Panc1 (cell line): ENCODE data around the gene SLC9A3. TPM values are rescaled to one million over a fixed set of nuclear protein-coding genes. Genes with fewer than 3 reads are reported as not detected.

ENCODE experiments used
- ATAC-seq: fragments of 200-7000 bp; cut with Tn5 transposase; 2 replicates; pipeline ENCODE4 v1.9.1; 2020; ENCODE audit warnings: mild to moderate bottlenecking, moderate library complexity
- BruUV-seq: library from RNA; stranded (reverse); fragments of 400-500 nt; replicated peaks from 2 replicates; lab custom pipeline; 2021; lab: Mats Ljungman, UMichigan
- CTCF ChIA-PET: fragments of 300-600 bp; sonication (Branson Sonifier 250); formaldehyde crosslinking; loops from one replicate; lab custom pipeline; 2022; ENCODE audit warnings: antibody characterized with exemption; lab: Charles Lee
- POLR2A ChIA-PET: fragments of 300-600 bp; sonication (Branson Sonifier 250); formaldehyde crosslinking; loops from one replicate; lab custom pipeline; 2022; ENCODE audit warnings: antibody characterized with exemption; lab: Charles Lee
- DNase-seq: peaks from one replicate; pipeline ENCODE4 v3.0.0-alpha.2; 2010; ENCODE audit warnings: low read depth, low spot score
- H3K27ac ChIP-seq: 2 replicates; pipeline ENCODE4 v1.5.1; 2011; ENCODE audit warnings: mild to moderate bottlenecking, low read length, inconsistent platforms
- H3K27me3 ChIP-seq: fragments of 200-500 bp; sonication (Bioruptor generic); 2 replicates; pipeline ENCODE4 v1.6.0; 2014; ENCODE audit warnings: low read length, inconsistent platforms; ENCODE audit not compliant: control insufficient read depth, insufficient read depth
- H3K36me3 ChIP-seq: fragments of 200-500 bp; sonication (Bioruptor generic); 2 replicates; pipeline ENCODE4 v1.5.1; 2014; ENCODE audit warnings: inconsistent platforms, mild to moderate bottlenecking, low read length, moderate library complexity; ENCODE audit not compliant: control insufficient read depth, insufficient read depth
- H3K4me1 ChIP-seq: 2 replicates; pipeline ENCODE4 v1.5.1; 2011; ENCODE audit warnings: inconsistent platforms, mild to moderate bottlenecking, low read length, moderate library complexity; ENCODE audit not compliant: control insufficient read depth, insufficient read depth
- H3K4me3 ChIP-seq, 2 experiments: 2 replicates each; pipeline ENCODE4 v1.5.1; 2011 to 2012; ENCODE audit warnings: low read depth in 2 of 2, low read length in 2 of 2, mild to moderate bottlenecking in 2 of 2, inconsistent platforms in 1 of 2, moderate library complexity in 1 of 2
- H3K9me3 ChIP-seq: fragments of 200-500 bp; sonication (Bioruptor generic); 2 replicates; pipeline ENCODE4 v1.5.1; 2014; ENCODE audit warnings: low read depth, mild to moderate bottlenecking, inconsistent platforms, low read length, moderate library complexity; ENCODE audit not compliant: control insufficient read depth, insufficient read depth
- POLR2AphosphoS5 ChIP-seq: IDR thresholded peaks from 2 replicates; pipeline ENCODE4 v1.6.1; 2012; ENCODE audit warnings: mild to moderate bottlenecking, low read depth, low read length, moderate library complexity
- SIN3A ChIP-seq: IDR thresholded peaks from 2 replicates; pipeline ENCODE4 v1.6.1; 2012; ENCODE audit warnings: low read depth, mild to moderate bottlenecking, low read length, moderate library complexity, borderline replicate concordance; ENCODE audit not compliant: insufficient read depth
- TCF7L2 ChIP-seq: IDR thresholded peaks from 2 replicates; pipeline ENCODE4 v1.6.1; 2011; ENCODE audit warnings: mild to moderate bottlenecking, low read depth, low read length, inconsistent platforms
- in situ Hi-C: cut with HindIII; loops from 2 replicates; pipeline ENCODE4 v1.10.0; 2016; ENCODE audit warnings: low sequenced_read_pairs, low pct_unique_long_range_greater_than_20kb
- intact Hi-C: fragments of 100-400 bp; cut with micrococcal nuclease; formaldehyde crosslinking; loops from one replicate; pipeline ENCODE4 v1.10.0; 2022; ENCODE audit not compliant: unreplicated experiment
- total RNA-seq: library from RNA; stranded (reverse); gene quantifications from one replicate; pipeline ENCODE4 v1.2.1, GENCODE V29; 2021; ENCODE audit not compliant: unreplicated experiment
- TF ChIP-seq, protein P1 (sequence below): fragments of 450-650 bp; IDR thresholded peaks from 2 replicates; pipeline ENCODE4 v1.5.1; 2017; ENCODE audit warnings: mild to moderate bottlenecking
- TF ChIP-seq, protein P2 (sequence below), 2 experiments: IDR thresholded peaks; 2 replicates each; pipeline ENCODE4 v1.6.1; 2011 to 2012; ENCODE audit warnings: low read depth in 2 of 2, control low read depth in 1 of 2, low read length in 1 of 2, mild to moderate bottlenecking in 1 of 2, moderate library complexity in 1 of 2; ENCODE audit not compliant: insufficient read depth in 1 of 2

Gene SLC9A3
- total RNA-seq, 1 experiment from 2014 or later: 2.0 TPM

DNA sequence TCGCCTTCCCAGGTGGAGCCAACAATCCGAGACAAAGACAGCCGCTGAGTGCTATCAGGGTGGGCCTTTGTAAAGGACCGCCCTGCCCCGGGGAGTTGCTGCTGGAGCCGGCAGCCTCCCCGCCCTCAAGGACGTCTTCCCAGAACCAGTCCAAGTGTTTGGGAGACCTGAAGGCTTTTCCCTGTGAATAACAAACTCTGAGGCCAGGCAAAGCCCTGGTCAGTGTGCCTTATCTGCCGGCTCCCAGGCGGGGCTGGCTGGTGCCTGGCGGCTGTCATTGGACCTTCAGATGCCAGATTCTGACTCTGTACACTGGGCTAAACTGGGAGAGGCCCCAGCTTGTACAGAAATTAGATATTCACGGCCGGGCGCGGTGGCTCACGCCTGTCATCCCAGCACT lies 2.1 kb downstream of the SLC9A3 start:
- Histone ChIP-seq H3K36me3 (no peaks in the 10 kb centered on the region), H3K9me3 (no peaks in the 10 kb centered on the region), H3K27me3 (peaks cover 5% of the 10 kb centered on the region), H3K27ac (no peak overlapping the region), H3K4me3 (no peak overlapping the region), H3K4me1 (0 out of 2 replicates have a peak, but pooled peaks cover 2% of the 10 kb centered on the region)
- ATAC-seq (no peak), DNase-seq (no peak)
- POLR2A ChIA-PET: no interaction called here
- BruUV-seq: no TSS peak
- TF ChIP-seq SIN3A: no peak
- no peak for TF ChIP-seq POLR2AphosphoS5
- TF ChIP-seq TCF7L2: no peak
- TF ChIP-seq, protein P1, sequence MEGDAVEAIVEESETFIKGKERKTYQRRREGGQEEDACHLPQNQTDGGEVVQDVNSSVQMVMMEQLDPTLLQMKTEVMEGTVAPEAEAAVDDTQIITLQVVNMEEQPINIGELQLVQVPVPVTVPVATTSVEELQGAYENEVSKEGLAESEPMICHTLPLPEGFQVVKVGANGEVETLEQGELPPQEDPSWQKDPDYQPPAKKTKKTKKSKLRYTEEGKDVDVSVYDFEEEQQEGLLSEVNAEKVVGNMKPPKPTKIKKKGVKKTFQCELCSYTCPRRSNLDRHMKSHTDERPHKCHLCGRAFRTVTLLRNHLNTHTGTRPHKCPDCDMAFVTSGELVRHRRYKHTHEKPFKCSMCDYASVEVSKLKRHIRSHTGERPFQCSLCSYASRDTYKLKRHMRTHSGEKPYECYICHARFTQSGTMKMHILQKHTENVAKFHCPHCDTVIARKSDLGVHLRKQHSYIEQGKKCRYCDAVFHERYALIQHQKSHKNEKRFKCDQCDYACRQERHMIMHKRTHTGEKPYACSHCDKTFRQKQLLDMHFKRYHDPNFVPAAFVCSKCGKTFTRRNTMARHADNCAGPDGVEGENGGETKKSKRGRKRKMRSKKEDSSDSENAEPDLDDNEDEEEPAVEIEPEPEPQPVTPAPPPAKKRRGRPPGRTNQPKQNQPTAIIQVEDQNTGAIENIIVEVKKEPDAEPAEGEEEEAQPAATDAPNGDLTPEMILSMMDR: no peak
- TF ChIP-seq, protein P2, sequence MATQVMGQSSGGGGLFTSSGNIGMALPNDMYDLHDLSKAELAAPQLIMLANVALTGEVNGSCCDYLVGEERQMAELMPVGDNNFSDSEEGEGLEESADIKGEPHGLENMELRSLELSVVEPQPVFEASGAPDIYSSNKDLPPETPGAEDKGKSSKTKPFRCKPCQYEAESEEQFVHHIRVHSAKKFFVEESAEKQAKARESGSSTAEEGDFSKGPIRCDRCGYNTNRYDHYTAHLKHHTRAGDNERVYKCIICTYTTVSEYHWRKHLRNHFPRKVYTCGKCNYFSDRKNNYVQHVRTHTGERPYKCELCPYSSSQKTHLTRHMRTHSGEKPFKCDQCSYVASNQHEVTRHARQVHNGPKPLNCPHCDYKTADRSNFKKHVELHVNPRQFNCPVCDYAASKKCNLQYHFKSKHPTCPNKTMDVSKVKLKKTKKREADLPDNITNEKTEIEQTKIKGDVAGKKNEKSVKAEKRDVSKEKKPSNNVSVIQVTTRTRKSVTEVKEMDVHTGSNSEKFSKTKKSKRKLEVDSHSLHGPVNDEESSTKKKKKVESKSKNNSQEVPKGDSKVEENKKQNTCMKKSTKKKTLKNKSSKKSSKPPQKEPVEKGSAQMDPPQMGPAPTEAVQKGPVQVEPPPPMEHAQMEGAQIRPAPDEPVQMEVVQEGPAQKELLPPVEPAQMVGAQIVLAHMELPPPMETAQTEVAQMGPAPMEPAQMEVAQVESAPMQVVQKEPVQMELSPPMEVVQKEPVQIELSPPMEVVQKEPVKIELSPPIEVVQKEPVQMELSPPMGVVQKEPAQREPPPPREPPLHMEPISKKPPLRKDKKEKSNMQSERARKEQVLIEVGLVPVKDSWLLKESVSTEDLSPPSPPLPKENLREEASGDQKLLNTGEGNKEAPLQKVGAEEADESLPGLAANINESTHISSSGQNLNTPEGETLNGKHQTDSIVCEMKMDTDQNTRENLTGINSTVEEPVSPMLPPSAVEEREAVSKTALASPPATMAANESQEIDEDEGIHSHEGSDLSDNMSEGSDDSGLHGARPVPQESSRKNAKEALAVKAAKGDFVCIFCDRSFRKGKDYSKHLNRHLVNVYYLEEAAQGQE (IDR thresholded peaks at IDR 0.05; ENCODE audit: insufficient read depth in 1 of 2, low read depth in 2 of 2, low read length in 1 of 2): no peak
- CTCF ChIA-PET: no interaction called here
- intact Hi-C loops (no loop called here), in situ Hi-C loops (no loop called here)

DNA sequence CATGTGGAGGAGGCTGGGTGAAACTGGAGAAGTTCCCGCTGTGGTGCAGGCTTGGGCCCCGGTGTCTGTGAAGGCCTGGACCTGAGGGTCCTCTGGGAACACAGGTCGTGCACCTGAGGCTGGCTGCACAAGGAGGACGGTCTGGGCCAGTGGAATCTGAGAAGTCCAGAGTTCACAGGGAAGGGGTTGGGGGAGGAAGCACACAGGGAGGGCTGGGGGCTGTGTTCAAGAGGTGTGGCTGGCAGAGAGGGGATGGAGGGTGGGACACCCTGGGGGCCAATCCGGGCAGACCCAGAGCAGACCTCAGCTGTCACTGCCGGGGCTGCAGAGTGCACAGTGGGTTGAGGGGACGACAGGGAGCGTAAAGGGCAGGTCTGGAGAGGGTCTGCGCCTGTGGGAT lies 2.6 kb downstream of the SLC9A3 start:
- Histone ChIP-seq H3K27ac (no peak overlapping the region), H3K27me3 (peaks cover 5% of the 10 kb centered on the region), H3K4me1 (0 out of 2 replicates have a peak, but pooled peaks cover 2% of the 10 kb centered on the region), H3K36me3 (no peaks in the 10 kb centered on the region), H3K9me3 (no peaks in the 10 kb centered on the region), H3K4me3 (no peak overlapping the region)
- no peak for TF ChIP-seq TCF7L2
- no peak for TF ChIP-seq SIN3A
- TF ChIP-seq, protein P2 (IDR thresholded peaks at IDR 0.05; ENCODE audit: insufficient read depth in 1 of 2, low read depth in 2 of 2, low read length in 1 of 2): no peak
- TF ChIP-seq POLR2AphosphoS5: no peak
- TF ChIP-seq, protein P1: no peak
- in situ Hi-C loops (no loop called here), intact Hi-C loops (no loop called here)
- ATAC-seq (no peak), DNase-seq (no peak)
- ChIA-PET CTCF (no interaction called here), POLR2A (no interaction called here)
- no TSS peak for BruUV-seq
